ENCODE data around the gene FARP1.

- TF ChIP-seq ELK1 (IDR thresholded peaks at IDR 0.05; ENCODE audit: low read depth, low read length), result no peak
- TF ChIP-seq EP300 (IDR thresholded peaks at IDR 0.05; ENCODE audit: borderline replicate concordance in 1 of 2, control insufficient read depth in 1 of 2, low read depth in 2 of 2, low read length in 2 of 2), result no peak
- TF ChIP-seq CEBPB (IDR thresholded peaks at IDR 0.05; ENCODE audit: borderline replicate concordance in 1 of 2, low read depth in 2 of 2, low read length in 2 of 2), result no peak
- no peak for TF ChIP-seq MYC (IDR thresholded peaks at IDR 0.05; ENCODE audit: insufficient read depth, insufficient read length, insufficient replicate concordance, low read length, severe bottlenecking)
- TF ChIP-seq POLR2A (IDR thresholded peaks at IDR 0.05; ENCODE audit: low read depth, low read length), result no peak
- no peak for TF ChIP-seq TAF1 (IDR thresholded peaks at IDR 0.05; ENCODE audit: borderline replicate concordance, low read depth, low read length)
- TF ChIP-seq CTCF (IDR thresholded peaks at IDR 0.05 in 2 of 3, conservative IDR thresholded peaks at IDR 0.05 in 1 of 3; ENCODE audit: control insufficient read depth in 2 of 3, extremely low read depth in 1 of 3, insufficient read depth in 1 of 3, low read depth in 3 of 3, low read length in 3 of 3), result no peak
- TF ChIP-seq GABPA (IDR thresholded peaks at IDR 0.05; ENCODE audit: low read depth), result no peak
- TF ChIP-seq RCOR1 (conservative IDR thresholded peaks at IDR 0.05; ENCODE audit: low read depth, low read length), result no peak
- no peak for TF ChIP-seq ZSCAN29 (IDR thresholded peaks at IDR 0.05)
- no peak for TF ChIP-seq IKZF1 (conservative IDR thresholded peaks at IDR 0.05)
- no peak for TF ChIP-seq ATF3 (IDR thresholded peaks at IDR 0.05; ENCODE audit: borderline replicate concordance, extremely low read depth, low read depth, low read length)
- TF ChIP-seq ZZZ3 (IDR thresholded peaks at IDR 0.05; ENCODE audit: control insufficient read depth, insufficient read length, low read depth), result no peak
Observed at GRCh38 chr13:98234348-98234747, 91.5 kb downstream of the FARP1 start.
